ENCODE measurements around the gene ARID1B. TPM values are rescaled to one million over a fixed set of nuclear protein-coding genes. Genes with fewer than 3 reads are reported as not detected.

The ARID1B gene
- total and polyA plus RNA-seq, 10 of the 15 experiments (the other 5 are each of a cell fraction or from before 2014, with no cell fraction given), result 24.7 to 133 (median 54.6) TPM

DNA sequence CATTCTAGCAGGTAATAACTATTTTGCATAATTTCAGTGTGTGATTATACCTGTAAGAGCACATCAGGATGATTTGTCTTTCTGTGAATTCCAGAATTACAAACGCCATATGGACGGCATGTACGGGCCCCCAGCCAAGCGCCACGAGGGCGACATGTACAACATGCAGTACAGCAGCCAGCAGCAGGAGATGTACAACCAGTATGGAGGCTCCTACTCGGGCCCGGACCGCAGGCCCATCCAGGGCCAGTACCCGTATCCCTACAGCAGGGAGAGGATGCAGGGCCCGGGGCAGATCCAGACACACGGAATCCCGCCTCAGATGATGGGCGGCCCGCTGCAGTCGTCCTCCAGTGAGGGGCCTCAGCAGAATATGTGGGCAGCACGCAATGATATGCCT is 423.4 kb downstream of the ARID1B start:
- CTCF ChIA-PET, result no interaction called here
- RAD21 ChIA-PET (ENCODE audit: unreplicated experiment), result no interaction called here
- Histone ChIP-seq H3K4me1 (ENCODE audit: control insufficient read depth, insufficient read depth, low read length) (peaks cover 11% of the 10 kb centered on the region), H3K36me3 (ENCODE audit: control insufficient read depth in 2 of 2, insufficient read depth in 2 of 2, low read length in 1 of 2) (peaks cover 19 to 36% of the 10 kb centered on the region in 2 experiments), H3K79me2 (ENCODE audit: control insufficient read depth, insufficient read depth, low read length) (no peaks in the 10 kb centered on the region; the same call in 1 of the 2 replicates), H3K4me2 (ENCODE audit: control insufficient read depth, insufficient read depth) (no peak overlapping the region), H3K27me3 (replicated peaks in 1 of 2; ENCODE audit: control insufficient read depth in 2 of 2, insufficient read depth in 2 of 2, low read length in 1 of 2) (no peaks in the 10 kb centered on the region), H3K27ac (ENCODE audit: control insufficient read depth, insufficient read depth) (no peak overlapping the region), H3K4me3 (no peak overlapping the region), H3K9ac (ENCODE audit: control insufficient read depth, insufficient read depth, low read length) (no peak overlapping the region), H2AFZ (ENCODE audit: control insufficient read depth, low read depth, low read length) (no peak overlapping the region), H4K20me1 (ENCODE audit: control insufficient read depth, insufficient read depth) (no peaks in the 10 kb centered on the region; the same call in 1 of the 2 replicates), H3K9me3 (replicated peaks; ENCODE audit: control insufficient read depth, insufficient read depth, low read length) (no peaks in the 10 kb centered on the region)
- in situ Hi-C loops (cut with MboI), result no loop called here
- POLR2A ChIA-PET, result no interaction called here
- SMC1A ChIA-PET (ENCODE audit: uncharacterized antibody, unreplicated experiment), result no interaction called here
- no peak for FAIRE-seq
- DNase-seq (ENCODE audit: low read depth, low spot score), result no peak
- no peak for ATAC-seq
- WGBS (ENCODE audit: insufficient coverage, insufficient replicate concordance, low lambda C conversion rate, missing lambda C conversion rate), result 98% methylated on average over 17 of the region's 17 CpGs
- intact Hi-C loops (cut with micrococcal nuclease; ENCODE audit: unreplicated experiment), result no loop called here
- TF ChIP-seq MEF2A (IDR thresholded peaks at IDR 0.05; ENCODE audit: insufficient read depth, low read depth, low read length), result no peak
- TF ChIP-seq RELA (IDR thresholded peaks at IDR 0.05; ENCODE audit: borderline replicate concordance, partially characterized antibody), result no peak
- no TSS peak for BruUV-seq (replicated peaks)

DNA sequence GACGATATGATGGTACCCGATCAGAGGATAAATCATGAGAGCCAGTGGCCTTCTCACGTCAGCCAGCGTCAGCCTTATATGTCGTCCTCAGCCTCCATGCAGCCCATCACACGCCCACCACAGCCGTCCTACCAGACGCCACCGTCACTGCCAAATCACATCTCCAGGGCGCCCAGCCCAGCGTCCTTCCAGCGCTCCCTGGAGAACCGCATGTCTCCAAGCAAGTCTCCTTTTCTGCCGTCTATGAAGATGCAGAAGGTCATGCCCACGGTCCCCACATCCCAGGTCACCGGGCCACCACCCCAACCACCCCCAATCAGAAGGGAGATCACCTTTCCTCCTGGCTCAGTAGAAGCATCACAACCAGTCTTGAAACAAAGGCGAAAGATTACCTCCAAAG is 423.9 kb downstream of the ARID1B start:
- no peaks in the 10 kb centered on the region for H3K9me3 ChIP-seq (replicated peaks; ENCODE audit: control insufficient read depth, insufficient read depth, low read length)
- SMC1A ChIA-PET (ENCODE audit: uncharacterized antibody, unreplicated experiment), result no interaction called here
- H3K27me3 ChIP-seq (replicated peaks in 1 of 2; ENCODE audit: control insufficient read depth in 2 of 2, insufficient read depth in 2 of 2, low read length in 1 of 2), result no peaks in the 10 kb centered on the region
- no peaks in the 10 kb centered on the region; the same call in 1 of the 2 replicates for H4K20me1 ChIP-seq (ENCODE audit: control insufficient read depth, insufficient read depth)
- CTCF ChIA-PET, result no interaction called here
- H3K4me2 ChIP-seq (ENCODE audit: control insufficient read depth, insufficient read depth), result no peak overlapping the region
- no TSS peak for BruUV-seq (replicated peaks)
- ATAC-seq (no peak), DNase-seq (ENCODE audit: low read depth, low spot score) (no peak), FAIRE-seq (no peak)
- peaks cover 11% of the 10 kb centered on the region for H3K4me1 ChIP-seq (ENCODE audit: control insufficient read depth, insufficient read depth, low read length)
- H3K4me3 ChIP-seq, result no peak overlapping the region
- RAD21 ChIA-PET (ENCODE audit: unreplicated experiment), result no interaction called here
- TF ChIP-seq, protein P1, sequence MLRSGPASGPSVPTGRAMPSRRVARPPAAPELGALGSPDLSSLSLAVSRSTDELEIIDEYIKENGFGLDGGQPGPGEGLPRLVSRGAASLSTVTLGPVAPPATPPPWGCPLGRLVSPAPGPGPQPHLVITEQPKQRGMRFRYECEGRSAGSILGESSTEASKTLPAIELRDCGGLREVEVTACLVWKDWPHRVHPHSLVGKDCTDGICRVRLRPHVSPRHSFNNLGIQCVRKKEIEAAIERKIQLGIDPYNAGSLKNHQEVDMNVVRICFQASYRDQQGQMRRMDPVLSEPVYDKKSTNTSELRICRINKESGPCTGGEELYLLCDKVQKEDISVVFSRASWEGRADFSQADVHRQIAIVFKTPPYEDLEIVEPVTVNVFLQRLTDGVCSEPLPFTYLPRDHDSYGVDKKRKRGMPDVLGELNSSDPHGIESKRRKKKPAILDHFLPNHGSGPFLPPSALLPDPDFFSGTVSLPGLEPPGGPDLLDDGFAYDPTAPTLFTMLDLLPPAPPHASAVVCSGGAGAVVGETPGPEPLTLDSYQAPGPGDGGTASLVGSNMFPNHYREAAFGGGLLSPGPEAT (IDR thresholded peaks at IDR 0.05; ENCODE audit: low read depth), result no peak
- TF ChIP-seq SIN3A (IDR thresholded peaks at IDR 0.05; ENCODE audit: low read depth, low read length), result no peak
- no peak for TF ChIP-seq MXI1 (IDR thresholded peaks at IDR 0.05; ENCODE audit: low read depth, low read length)
- no peak for TF ChIP-seq RCOR1 (conservative IDR thresholded peaks at IDR 0.05; ENCODE audit: low read depth, low read length)
- TF ChIP-seq IKZF1 (conservative IDR thresholded peaks at IDR 0.05), result no peak
- no peak for TF ChIP-seq ZNF687 (IDR thresholded peaks at IDR 0.05)
- TF ChIP-seq ZNF622 (IDR thresholded peaks at IDR 0.05), result no peak
- no peak for TF ChIP-seq KLF5 (IDR thresholded peaks at IDR 0.05; ENCODE audit: partially characterized antibody)
- in situ Hi-C loops (cut with MboI), result no loop called here
- no peak overlapping the region for H2AFZ ChIP-seq (ENCODE audit: control insufficient read depth, low read depth, low read length)
- H3K9ac ChIP-seq (ENCODE audit: control insufficient read depth, insufficient read depth, low read length), result no peak overlapping the region
- H3K27ac ChIP-seq (ENCODE audit: control insufficient read depth, insufficient read depth), result no peak overlapping the region
- POLR2A ChIA-PET, result no interaction called here
- intact Hi-C loops (cut with micrococcal nuclease; ENCODE audit: unreplicated experiment), result no loop called here
- 98% methylated on average over 16 of the region's 17 CpGs for WGBS (ENCODE audit: insufficient coverage, insufficient replicate concordance, low lambda C conversion rate, missing lambda C conversion rate)
- H3K79me2 ChIP-seq (ENCODE audit: control insufficient read depth, insufficient read depth, low read length), result no peaks in the 10 kb centered on the region; the same call in 1 of the 2 replicates
- H3K36me3 ChIP-seq (ENCODE audit: control insufficient read depth in 2 of 2, insufficient read depth in 2 of 2, low read length in 1 of 2), result peaks cover 20 to 36% of the 10 kb centered on the region in 2 experiments

All from GM12878 (cell line).